Stomach (tissue), 4 donors: ENCODE measurements around the gene C2CD4C.
"Not testable (repeated sequence)": the region's sequence is repeated elsewhere in the genome, so short reads cannot be mapped to it uniquely, and the experiment has no call there.

ENCODE experiments used
- CTCF ChIP-seq, 7 experiments: fragments of 450-650 bp in 4 of 7; fragments of 200-600 bp in 3 of 7; sonication (generic) in 3 of 7; IDR thresholded peaks; one replicate each; pipeline ENCODE4 v1.5.1; 2016 to 2019; ENCODE audit warnings: antibody characterized with exemption in 7 of 7, control low read depth in 2 of 7, mild to moderate bottlenecking in 1 of 7
- EP300 ChIP-seq: sonication (generic); formaldehyde crosslinking; IDR thresholded peaks from one replicate; pipeline ENCODE4 v1.6.1; 2017; ENCODE audit warnings: antibody characterized with exemption
- POLR2AphosphoS5 ChIP-seq, 3 donors: sonication (generic); formaldehyde crosslinking; IDR thresholded peaks; one replicate each; pipeline ENCODE4 v1.6.1; 2016; ENCODE audit warnings: antibody characterized with exemption in 3 of 3

- TF ChIP-seq CTCF (IDR thresholded peaks at IDR 0.05); POLR2AphosphoS5 (IDR thresholded peaks at IDR 0.05); EP300: not testable (repeated sequence)
These were observed 15.4 kb downstream of the C2CD4C start for GRCh38 chr19:393560-393959.
